Stimulated activated naive CD8-positive, alpha-beta T cell treated with anti-CD3 and anti-CD28 coated beads, Interleukin-15, amount 100 ng/mL, for 72 hours (primary cell): ENCODE measurements around the gene LAMB4.

Experiments used
- ATAC-seq: fragments of 150-1000 bp; cut with Tn5 transposase; 2 replicates; pipeline ENCODE4 v1.10.0; 2021; ENCODE audit warnings: mild to moderate bottlenecking, moderate library complexity
- DNase-seq, 2 donors: peaks; one replicate each; pipeline ENCODE4 v3.0.0; 2021 to 2022
- H3K27ac Mint-ChIP-seq, 2 donors: one replicate each; pipeline ENCODE4 v1.8.0; 2022; ENCODE audit warnings: mild to moderate bottlenecking in 2 of 2, mixed read lengths in 2 of 2, moderate library complexity in 2 of 2
- H3K27me3 Mint-ChIP-seq: one replicate; pipeline ENCODE4 v1.8.0; 2022; ENCODE audit warnings: mixed read lengths
- H3K4me1 Mint-ChIP-seq: one replicate; pipeline ENCODE4 v1.8.0; 2022; ENCODE audit warnings: mild to moderate bottlenecking, mixed read lengths
- H3K4me3 Mint-ChIP-seq, 2 donors: one replicate each; pipeline ENCODE4 v1.8.0; 2022; ENCODE audit warnings: mild to moderate bottlenecking in 2 of 2, mixed read lengths in 2 of 2, moderate library complexity in 1 of 2
- H3K9me3 Mint-ChIP-seq, 2 donors: one replicate each; pipeline ENCODE4 v1.8.0; 2022; ENCODE audit warnings: mixed read lengths in 2 of 2

The LAMB4 gene

DNA sequence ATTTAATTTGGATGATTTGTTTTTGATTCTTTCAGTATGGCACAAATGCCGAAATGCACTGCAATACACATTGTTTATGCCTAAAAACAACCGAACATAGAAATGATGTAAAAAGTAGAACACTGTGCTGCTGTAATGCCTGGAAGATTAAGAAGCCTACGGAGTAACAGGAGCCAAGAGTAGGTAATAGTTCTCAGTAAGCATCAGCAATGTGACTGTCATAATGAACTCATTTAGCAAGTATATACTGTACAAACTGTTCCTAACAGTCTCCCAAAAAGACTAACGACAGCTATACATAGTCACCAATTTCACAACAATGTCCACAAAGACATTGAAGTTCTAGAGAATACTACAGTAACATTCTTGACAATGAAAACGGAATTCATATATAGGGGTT lies 19.0 kb upstream of the LAMB4 start:
- no peak for DNase-seq

DNA sequence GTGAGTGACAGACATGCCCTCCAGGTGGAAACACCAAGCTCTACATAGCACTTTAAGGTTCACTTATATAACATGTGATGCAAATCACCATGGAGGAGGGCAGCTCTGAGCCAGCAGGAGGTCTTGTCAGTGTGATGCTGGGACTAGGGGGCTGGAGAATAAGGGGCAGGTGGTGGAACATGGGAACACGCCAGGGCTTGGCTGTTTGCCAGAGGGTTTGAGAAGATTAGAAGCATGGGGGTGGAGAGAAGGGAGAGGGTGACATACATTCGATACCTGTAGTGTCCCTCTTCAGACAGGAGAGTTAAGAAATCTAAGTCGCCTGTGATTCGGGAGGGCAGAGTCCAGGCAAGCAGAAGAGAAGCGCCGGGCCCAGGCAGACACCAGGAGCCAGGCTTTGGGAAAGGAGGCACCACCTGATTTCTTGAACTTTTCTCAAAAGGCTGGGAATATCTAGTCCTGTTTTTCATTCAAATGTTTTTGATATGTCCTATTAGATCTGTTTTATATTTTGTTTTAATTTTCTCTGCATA lies 16.9 kb upstream of the LAMB4 start:
- ATAC-seq (no peak), DNase-seq (no peak)
- Mint-ChIP-seq H3K4me1 (peaks cover 6% of the 10 kb centered on the region), H3K4me3 (no peak overlapping the region), H3K27me3 (no peaks in the 10 kb centered on the region), H3K9me3 (no peaks in the 10 kb centered on the region), H3K27ac (peak overlapping the region in 1 of 2 donors; percentile 22)

More for the DNA sequence above, 19.0 kb upstream of the LAMB4 start:
- Mint-ChIP-seq H3K27me3 (no peaks in the 10 kb centered on the region), H3K4me3 (no peak overlapping the region), H3K27ac (no peak overlapping the region), H3K9me3 (no peaks in the 10 kb centered on the region), H3K4me1 (no peaks in the 10 kb centered on the region)
- ATAC-seq, result no peak

DNA sequence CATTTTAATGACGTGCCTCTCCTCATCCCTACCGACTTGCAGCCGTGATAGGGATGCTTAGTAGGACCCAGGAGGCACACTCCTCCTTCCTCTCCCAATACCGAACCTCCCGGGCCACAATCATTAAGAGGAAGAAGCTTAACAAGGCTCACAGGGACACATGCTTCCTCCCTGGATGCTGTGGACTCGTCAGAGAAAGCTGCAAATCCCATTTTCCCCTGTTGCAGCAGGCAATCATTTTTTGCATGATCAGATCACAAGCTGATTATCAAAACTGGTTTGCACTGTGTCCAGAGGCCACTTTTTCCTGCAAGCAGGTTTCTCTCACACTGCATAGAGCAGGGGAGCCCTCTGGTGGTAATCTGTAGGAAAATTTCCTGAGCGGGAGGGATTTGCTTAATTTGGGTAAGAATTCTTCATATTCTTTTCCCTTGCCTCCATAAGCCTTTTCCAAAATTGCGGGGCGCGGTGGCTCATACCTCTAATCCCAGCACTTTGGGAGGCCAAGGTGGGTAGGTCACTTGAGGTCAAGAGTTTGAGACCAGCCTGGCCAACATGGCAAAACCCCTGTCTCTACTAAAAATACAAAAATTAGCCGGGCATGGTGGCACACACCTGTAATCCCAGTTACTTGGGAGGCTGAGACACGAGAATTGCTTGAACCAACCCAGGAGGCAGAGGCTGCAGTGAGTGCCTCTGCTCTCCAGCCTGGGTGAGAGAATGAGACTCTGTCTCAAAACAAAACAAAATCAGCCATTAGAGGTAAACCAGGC lies 16.1 kb upstream of the LAMB4 start:
- ATAC-seq (peak; percentile 74), DNase-seq (peak; percentile 55 to 56)
- H3K4me3 Mint-ChIP-seq, result no peak overlapping the region

DNA sequence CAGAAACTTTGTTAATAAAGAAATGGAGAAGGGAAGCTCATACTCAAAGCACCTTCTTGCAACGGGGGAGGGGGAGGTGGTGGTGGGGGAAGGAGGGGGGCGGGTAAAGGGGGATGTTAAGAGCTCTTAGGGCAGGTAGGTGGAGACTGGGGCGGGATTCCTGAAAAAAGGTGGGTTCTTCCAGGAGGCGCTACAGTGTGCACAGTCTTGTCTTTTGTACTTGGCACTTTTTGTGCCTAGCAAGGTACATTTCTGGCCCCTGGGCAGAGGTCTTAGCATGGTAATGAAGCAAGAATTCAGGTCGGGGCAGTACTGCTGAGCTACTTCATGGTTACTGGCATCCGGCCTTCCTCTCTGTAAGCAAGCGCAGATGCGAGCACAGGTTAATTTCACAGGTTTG lies 15.2 kb upstream of the LAMB4 start:
- Mint-ChIP-seq H3K4me3 (no peak overlapping the region), H3K4me1 (peaks cover 15% of the 10 kb centered on the region), H3K27ac (no peak overlapping the region), H3K27me3 (peaks cover 3% of the 10 kb centered on the region), H3K9me3 (no peaks in the 10 kb centered on the region)
- no peak for ATAC-seq
- no peak for DNase-seq

More for the DNA sequence above, 16.1 kb upstream of the LAMB4 start:
- H3K27ac Mint-ChIP-seq, result no peak overlapping the region
- peaks cover 11% of the 10 kb centered on the region for H3K4me1 Mint-ChIP-seq
- no peaks in the 10 kb centered on the region for H3K9me3 Mint-ChIP-seq
- H3K27me3 Mint-ChIP-seq, result no peaks in the 10 kb centered on the region

DNA sequence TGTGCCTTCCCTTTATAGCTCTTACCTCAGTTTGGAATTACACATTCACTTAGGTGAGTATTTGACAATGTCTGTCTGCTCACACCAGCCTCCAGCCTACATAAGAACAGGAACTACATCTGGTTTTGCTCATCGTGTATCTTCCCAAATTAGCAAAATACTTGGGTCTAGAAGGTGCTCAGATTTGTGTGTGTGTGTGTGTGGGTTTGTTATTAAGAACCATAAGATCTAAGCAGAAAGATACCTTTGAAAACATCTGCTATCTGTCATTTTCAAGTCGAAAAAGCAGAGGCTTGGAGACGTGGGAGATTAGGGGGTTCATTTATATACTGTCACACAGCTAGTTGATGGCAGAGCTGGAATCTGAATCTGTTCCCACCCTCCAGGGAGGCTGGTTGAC lies 14.8 kb upstream of the LAMB4 start:
- no peaks in the 10 kb centered on the region for H3K9me3 Mint-ChIP-seq
- H3K27ac Mint-ChIP-seq, result no peak overlapping the region

DNA sequence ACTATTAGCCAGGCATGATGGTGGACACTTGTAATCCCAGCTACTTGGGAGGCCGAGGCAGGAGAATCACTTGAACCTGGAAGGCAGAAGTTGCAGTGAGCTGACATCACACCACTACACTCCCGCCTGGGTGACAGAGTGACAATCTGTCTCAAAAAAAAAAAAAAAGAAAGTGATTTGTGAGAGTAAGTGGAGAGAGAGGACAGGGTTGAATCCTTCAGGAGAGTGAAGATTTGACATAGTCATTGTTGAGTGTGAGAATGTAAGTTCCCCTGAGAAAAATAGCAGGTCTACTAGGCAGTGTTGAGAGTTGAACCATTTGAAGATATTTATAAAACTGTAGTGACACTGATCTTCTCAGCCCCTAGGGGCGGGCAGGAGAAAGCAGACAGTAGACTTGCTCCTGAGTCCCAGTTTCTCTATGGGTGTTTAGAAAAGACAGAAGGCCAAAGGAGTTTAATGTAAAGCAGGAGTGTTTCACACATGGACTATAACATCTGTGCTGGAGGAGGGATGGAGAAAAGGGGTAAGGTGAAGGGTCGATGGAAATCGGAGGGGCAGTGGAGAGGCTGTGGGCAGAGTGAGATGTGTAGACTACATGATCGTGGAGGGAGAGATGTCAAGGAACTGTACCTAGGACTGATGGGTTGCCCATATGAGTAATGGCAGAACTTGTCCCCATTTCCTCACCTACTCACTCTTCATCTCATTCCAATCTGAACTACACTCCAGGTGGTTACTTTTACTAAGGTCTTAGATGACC lies 13.7 kb upstream of the LAMB4 start:
- DNase-seq (no peak), ATAC-seq (peak; percentile 28)
- Mint-ChIP-seq H3K27me3 (peaks cover 14% of the 10 kb centered on the region), H3K4me3 (no peak overlapping the region), H3K9me3 (no peaks in the 10 kb centered on the region), H3K27ac (no peak overlapping the region), H3K4me1 (peaks cover 28% of the 10 kb centered on the region)

More for the DNA sequence above, 14.8 kb upstream of the LAMB4 start:
- Mint-ChIP-seq H3K27me3 (peaks cover 8% of the 10 kb centered on the region), H3K4me1 (peaks cover 19% of the 10 kb centered on the region), H3K4me3 (no peak overlapping the region)
- ATAC-seq (no peak), DNase-seq (no peak)

DNA sequence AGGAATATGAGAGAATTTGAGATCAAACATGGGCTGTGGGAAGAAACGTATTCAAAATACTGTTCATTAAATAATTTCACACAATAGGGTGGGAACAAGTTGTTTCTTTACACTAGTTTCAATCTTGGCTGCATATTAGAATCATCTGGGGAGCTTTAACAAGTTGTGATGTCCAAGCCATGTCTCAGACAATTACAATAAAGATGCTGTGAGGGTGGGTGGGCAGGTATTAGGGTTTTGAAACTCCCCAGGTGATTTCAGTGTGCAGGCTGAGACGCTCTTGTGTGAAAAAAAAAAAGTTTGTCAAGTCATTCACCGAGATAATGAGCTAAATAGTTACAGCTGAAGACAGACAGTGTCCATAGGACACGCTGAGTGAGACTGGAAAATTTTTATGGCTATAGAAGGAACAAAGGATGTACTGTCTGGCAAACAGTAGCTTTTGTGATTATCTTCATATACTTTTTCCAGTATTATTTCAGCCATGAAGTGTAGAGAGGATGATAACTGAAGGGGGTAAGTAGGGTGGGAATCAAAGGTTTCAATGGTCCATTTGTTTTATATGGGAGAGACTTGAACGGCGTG lies 12.6 kb upstream of the LAMB4 start:
- Mint-ChIP-seq H3K27me3 (peaks cover 14% of the 10 kb centered on the region), H3K9me3 (peaks cover 2 to 3% of the 10 kb centered on the region in 2 donors), H3K4me3 (no peak overlapping the region), H3K4me1 (peaks cover 38% of the 10 kb centered on the region), H3K27ac (peak overlapping the region in 1 of 2 donors; percentile 39)
- DNase-seq (no peak), ATAC-seq (no peak)

DNA sequence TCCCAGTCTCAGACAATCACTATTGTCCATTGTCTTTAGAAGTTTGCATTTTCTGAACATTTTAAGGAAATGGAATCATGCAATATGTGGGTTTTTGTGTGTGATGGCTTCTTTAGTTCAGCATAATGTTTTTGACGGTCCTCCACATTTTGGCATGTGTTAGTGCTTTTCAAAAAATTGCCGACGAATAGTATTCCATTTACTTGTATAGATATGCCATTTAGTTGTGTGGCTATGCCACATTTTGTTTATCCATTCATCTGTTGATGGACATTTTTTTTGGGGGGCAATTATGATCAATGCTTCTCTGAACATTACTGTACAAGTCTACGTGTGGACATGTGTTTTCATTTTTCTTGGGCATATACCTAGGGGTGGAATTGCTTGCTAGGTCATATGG lies 12.0 kb upstream of the LAMB4 start:
- Mint-ChIP-seq H3K27me3 (peaks cover 14% of the 10 kb centered on the region), H3K27ac (no peak overlapping the region), H3K9me3 (peaks cover 7 to 9% of the 10 kb centered on the region in 2 donors), H3K4me1 (peaks cover 44% of the 10 kb centered on the region), H3K4me3 (no peak overlapping the region)
- no peak for ATAC-seq
- no peak for DNase-seq

DNA sequence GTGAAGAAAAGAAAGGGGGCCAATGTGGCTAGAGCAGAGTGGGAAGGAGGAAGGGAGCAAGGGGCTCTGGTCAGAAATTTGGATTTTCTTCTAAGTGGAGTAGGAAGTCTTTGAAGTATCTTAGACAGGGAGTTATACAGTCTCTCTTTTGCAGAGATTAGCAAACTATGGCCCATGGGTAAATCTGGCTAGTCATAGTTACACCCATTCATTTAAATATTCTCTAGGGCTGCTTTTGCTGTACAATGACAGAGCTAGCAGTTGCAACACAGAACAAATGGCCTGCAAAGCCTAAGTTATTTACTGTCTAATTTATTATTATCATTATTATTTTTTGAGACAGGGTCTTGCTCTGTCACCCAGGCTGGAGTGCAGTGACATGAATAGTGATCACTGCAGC lies 10.5 kb upstream of the LAMB4 start:
- Mint-ChIP-seq H3K9me3 (peaks cover 7 to 9% of the 10 kb centered on the region in 2 donors), H3K4me1 (peaks cover 58% of the 10 kb centered on the region), H3K4me3 (no peak overlapping the region), H3K27me3 (peaks cover 14% of the 10 kb centered on the region), H3K27ac (no peak overlapping the region)
- ATAC-seq (no peak), DNase-seq (no peak)

DNA sequence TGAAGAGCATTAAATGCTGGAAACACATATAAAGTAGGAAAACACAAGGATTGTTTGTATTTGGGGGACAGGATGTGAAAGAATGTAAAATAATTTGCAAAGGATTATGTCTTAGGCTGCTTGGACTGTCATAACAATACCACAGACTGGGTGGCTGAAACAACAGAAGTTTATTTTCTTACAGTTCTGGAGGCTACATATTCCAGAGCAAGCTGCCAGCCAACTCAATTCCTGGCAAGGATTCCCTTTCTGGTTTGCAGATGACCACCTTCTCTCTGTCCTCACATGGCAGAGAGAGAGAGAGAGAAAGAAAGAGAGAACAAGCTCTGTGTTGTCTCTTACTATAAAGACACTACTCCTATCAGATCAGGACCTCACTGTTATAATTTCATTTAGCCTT lies 8.8 kb upstream of the LAMB4 start:
- Mint-ChIP-seq H3K4me3 (no peak overlapping the region), H3K9me3 (peaks cover 7 to 9% of the 10 kb centered on the region in 2 donors), H3K27me3 (peaks cover 14% of the 10 kb centered on the region), H3K27ac (no peak overlapping the region), H3K4me1 (peaks cover 73% of the 10 kb centered on the region)
- ATAC-seq, result no peak
- no peak for DNase-seq

DNA sequence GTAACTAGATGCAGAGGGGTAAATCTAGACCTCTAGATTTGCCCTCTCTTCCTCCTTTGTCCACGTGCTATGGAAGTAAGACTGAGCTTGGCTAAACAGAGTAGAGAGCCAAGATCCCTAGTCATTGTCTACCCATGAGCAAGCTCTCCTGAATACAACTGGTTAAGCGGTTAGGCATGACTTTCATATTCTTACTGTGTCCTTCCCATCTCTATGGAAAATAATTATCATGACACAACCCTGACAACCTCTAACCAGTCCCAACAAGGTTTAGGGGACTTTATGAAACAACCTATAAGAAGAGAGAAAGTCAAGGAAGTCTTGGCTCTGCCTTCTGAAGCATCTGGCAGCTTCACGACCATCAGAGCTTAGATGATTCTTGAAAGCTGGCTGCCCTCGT lies 7.8 kb upstream of the LAMB4 start:
- Mint-ChIP-seq H3K9me3 (peaks cover 7 to 9% of the 10 kb centered on the region in 2 donors), H3K4me3 (peak overlapping the region in 1 of 2 donors; percentile 16), H3K27me3 (peaks cover 14% of the 10 kb centered on the region), H3K27ac (no peak overlapping the region), H3K4me1 (peaks cover 73% of the 10 kb centered on the region)
- ATAC-seq (no peak), DNase-seq (no peak)

DNA sequence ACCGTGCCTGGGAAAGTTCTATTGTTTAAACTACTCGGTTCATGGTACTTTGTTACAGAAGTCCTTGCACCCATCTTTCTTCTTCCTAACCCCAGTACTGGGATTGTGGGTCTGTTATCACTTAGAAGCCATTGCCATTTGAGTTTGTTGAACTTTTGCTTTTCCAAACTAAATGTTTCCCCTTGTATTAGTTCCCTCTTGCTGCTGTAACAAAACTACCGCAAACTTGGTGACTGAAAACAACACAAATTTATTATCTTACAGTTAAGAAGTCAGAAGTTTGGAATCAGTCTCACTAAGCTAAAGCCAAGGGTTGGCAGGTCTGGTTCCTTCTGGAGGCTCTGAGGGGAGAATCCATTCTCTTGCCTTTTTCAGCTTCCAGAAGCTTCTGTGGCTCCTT lies 6.9 kb upstream of the LAMB4 start:
- peaks cover 7 to 9% of the 10 kb centered on the region in 2 donors for H3K9me3 Mint-ChIP-seq
- H3K27ac Mint-ChIP-seq, result no peak overlapping the region
- ATAC-seq, result no peak
- peak overlapping the region in 1 of 2 donors; percentile 10 for H3K4me3 Mint-ChIP-seq
- peaks cover 79% of the 10 kb centered on the region for H3K4me1 Mint-ChIP-seq
- no peak for DNase-seq
- peaks cover 14% of the 10 kb centered on the region for H3K27me3 Mint-ChIP-seq

DNA sequence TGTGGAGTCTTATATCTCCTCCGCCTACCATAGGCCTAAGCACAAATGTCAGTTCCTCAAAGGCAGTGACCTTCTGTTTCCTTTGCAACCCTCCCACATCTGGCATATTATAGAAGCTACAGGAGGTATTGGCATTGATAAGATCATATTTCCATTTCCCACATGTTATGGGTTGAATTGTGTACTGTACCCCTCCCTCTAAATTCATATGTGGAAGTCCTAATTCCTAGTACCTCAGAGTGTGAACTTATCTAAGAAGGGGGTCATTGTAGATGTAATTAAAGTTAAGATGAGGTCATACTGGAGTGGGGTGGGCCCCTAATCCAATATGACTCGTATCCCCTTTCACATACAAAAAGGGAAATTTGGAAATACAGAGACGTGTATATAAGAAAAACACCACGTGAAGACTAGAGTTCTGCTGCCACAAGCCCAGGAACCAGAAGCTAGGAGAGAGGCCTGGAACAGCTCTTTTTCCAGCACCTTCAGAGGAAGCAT lies 6.1 kb upstream of the LAMB4 start:
- peaks cover 74% of the 10 kb centered on the region for H3K4me1 Mint-ChIP-seq
- peak overlapping the region; percentile 6 to 53 for H3K4me3 Mint-ChIP-seq
- ATAC-seq, result peak; percentile 63
- no peak for DNase-seq
- H3K27ac Mint-ChIP-seq, result peak overlapping the region; percentile 77 to 84
- H3K9me3 Mint-ChIP-seq, result peaks cover 7 to 9% of the 10 kb centered on the region in 2 donors
- H3K27me3 Mint-ChIP-seq, result peaks cover 14% of the 10 kb centered on the region

DNA sequence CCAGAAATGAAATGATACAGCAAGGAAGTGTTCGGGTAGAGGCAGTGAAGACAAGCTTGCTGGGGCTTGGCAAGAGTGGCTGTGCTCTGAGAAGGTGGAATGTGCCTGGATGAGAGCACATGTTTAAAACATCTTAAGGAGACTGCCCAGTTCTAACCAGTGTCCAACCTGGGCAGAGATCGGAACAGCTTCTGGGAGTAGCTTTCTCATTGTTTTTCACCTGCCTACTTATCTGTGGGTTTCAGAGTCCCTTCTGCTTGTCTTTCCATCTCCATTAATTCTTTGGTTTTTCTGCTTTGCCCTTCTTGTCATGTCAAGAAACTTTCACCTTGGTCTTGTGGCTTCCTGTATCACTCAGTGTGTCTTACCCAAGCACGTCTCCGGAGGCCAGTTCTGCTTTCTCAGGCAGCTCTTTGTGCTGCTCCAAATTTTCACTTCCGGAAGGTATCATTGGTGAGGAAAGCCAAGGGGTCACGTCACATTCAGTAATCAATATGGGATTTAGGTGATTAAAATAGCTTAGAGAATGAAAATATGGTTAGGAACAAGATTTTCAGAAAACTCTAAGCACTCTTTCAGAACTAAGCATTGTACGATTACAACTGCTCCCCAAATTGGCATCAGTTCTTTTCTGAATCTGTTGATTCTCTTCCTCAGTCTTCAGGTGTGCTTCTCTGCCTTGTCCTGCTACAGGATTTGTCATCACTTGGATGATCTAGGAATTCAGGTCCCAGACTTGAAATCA lies 5.5 kb upstream of the LAMB4 start:
- peaks cover 7 to 9% of the 10 kb centered on the region in 2 donors for H3K9me3 Mint-ChIP-seq
- H3K4me1 Mint-ChIP-seq, result peaks cover 72% of the 10 kb centered on the region
- H3K27me3 Mint-ChIP-seq, result peaks cover 13% of the 10 kb centered on the region
- ATAC-seq, result peak; percentile 94
- DNase-seq, result peak; percentile 34 to 61
- H3K4me3 Mint-ChIP-seq, result peak overlapping the region; percentile 6 to 53
- H3K27ac Mint-ChIP-seq, result peak overlapping the region; percentile 60 to 84

DNA sequence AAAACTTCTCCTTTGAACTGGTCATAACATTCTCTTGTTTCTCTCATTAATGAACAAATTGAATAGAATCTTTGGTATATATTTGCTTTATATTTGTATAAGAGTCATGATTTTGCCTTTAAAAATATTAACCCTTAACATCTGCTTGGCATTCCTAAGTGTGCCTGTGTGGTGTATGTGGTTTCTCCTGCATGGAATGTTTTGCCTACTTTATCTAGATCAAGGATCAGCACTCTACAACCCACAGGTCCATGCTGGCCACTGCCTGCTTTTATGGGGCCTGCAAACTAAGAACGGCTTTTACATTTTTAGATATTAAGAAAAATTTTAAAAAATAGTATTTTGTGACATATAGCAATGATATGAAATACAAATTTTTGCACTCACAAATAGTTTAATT lies 4.3 kb upstream of the LAMB4 start:
- Mint-ChIP-seq H3K4me1 (peaks cover 61% of the 10 kb centered on the region), H3K27ac (no peak overlapping the region), H3K4me3 (no peak overlapping the region), H3K27me3 (peaks cover 10% of the 10 kb centered on the region), H3K9me3 (peaks cover 7 to 9% of the 10 kb centered on the region in 2 donors)
- DNase-seq, result no peak
- ATAC-seq, result no peak
